Rectal smooth muscle tissue (tissue), 1 donor: ENCODE results near the gene RCAN3.

Experiments
- H3K27ac ChIP-seq: one replicate; pipeline ENCODE4 v1.7.0; 2013; ENCODE audit warnings: low read depth, low read length, inconsistent platforms
- H3K27me3 ChIP-seq: one replicate; pipeline ENCODE4 v1.7.0; 2013; ENCODE audit warnings: low read length; ENCODE audit not compliant: control insufficient read depth, insufficient read depth
- H3K36me3 ChIP-seq: one replicate; pipeline ENCODE4 v1.7.0; 2013; ENCODE audit warnings: low read length; ENCODE audit not compliant: control insufficient read depth, insufficient read depth
- H3K4me1 ChIP-seq: one replicate; pipeline ENCODE4 v1.7.0; 2013; ENCODE audit warnings: low read length; ENCODE audit not compliant: control insufficient read depth, insufficient read depth
- H3K4me3 ChIP-seq: one replicate; pipeline ENCODE4 v1.7.0; 2013; ENCODE audit warnings: low read length
- H3K9ac ChIP-seq: one replicate; pipeline ENCODE4 v1.7.0; 2013; ENCODE audit warnings: low read length

RCAN3 gene

DNA sequence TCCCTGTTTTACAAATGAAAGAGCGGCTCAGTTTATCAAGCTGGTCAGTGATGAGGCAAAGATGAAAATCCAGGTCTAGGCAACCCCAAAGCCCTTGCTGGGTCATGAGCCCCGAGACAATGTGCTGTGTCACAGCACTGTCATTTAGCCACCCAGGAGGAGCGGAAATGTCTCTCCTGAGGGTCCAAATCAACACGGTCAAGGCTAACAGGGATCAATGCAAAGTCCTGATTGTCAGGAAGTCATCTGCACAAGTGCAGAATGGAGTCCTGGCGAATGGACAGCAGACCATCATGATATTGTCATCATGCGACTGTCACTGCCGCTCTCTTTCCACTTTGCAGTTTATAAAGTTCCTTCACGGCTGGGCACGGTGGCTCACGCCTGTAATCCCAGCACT lies 83.5 kb downstream of the RCAN3 start:
- Histone ChIP-seq H3K36me3 (no peaks in the 10 kb centered on the region), H3K27me3 (no peaks in the 10 kb centered on the region), H3K27ac (no peak overlapping the region), H3K4me1 (no peaks in the 10 kb centered on the region), H3K9ac (no peak overlapping the region), H3K4me3 (no peak overlapping the region)

- Histone ChIP-seq H3K27ac (no peak overlapping the region), H3K4me3 (no peak overlapping the region), H3K36me3 (no peaks in the 10 kb centered on the region), H3K27me3 (no peaks in the 10 kb centered on the region), H3K9ac (no peak overlapping the region), H3K4me1 (no peaks in the 10 kb centered on the region)
These were observed 84.6 kb downstream of the RCAN3 start for GRCh38 chr1:24586970-24587820.

GRCh38 chr1:24588573-24588972 lies 85.9 kb downstream of the RCAN3 start:
- Histone ChIP-seq H3K27me3 (no peaks in the 10 kb centered on the region), H3K9ac (no peak overlapping the region), H3K27ac (no peak overlapping the region), H3K4me3 (no peak overlapping the region), H3K4me1 (no peaks in the 10 kb centered on the region), H3K36me3 (no peaks in the 10 kb centered on the region)

GRCh38 chr1:24589200-24589599 lies 86.6 kb downstream of the RCAN3 start:
- Histone ChIP-seq H3K4me1 (no peaks in the 10 kb centered on the region), H3K27ac (no peak overlapping the region), H3K9ac (no peak overlapping the region), H3K36me3 (no peaks in the 10 kb centered on the region), H3K27me3 (no peaks in the 10 kb centered on the region), H3K4me3 (no peak overlapping the region)
